ENCODE results near the gene ZFP64. TPM values are rescaled to one million over a fixed set of nuclear protein-coding genes. Genes with fewer than 3 reads are reported as not detected.

The ZFP64 gene
- total and polyA plus RNA-seq, 5 donors from 2014 or later = 6.7 to 14.9 (median 8.3) TPM

DNA sequence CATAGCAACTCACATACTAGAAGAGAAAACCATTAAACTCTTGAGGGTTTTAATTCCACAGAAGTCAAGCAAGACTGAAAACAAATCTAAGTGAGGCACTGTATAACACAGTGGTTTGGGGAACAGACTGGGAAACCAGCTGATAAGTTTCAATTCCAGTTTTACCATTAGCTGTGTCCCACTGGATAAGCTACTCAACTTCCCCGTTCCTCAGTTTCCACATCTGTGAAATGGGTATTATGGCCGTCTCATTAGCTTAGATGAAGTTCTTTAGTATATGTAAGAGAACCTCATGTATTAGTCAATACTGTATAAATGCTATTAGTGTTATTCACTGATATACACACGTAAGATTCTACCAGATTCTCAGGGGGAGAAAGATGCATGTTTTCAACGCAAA is 89.0 kb downstream of the ZFP64 start:
- Mint-ChIP-seq H3K27ac (no peak overlapping the region), H3K36me3 (peaks cover 9% of the 10 kb centered on the region), H3K4me3 (no peak overlapping the region), H3K4me1 (peaks cover 0 to 26% (median 12%) of the 10 kb centered on the region in 4 donors), H3K9me3 (no peaks in the 10 kb centered on the region), H3K27me3 (peaks cover 48% of the 10 kb centered on the region)
- H3K9me3 ChIP-seq (ENCODE audit: control insufficient read depth in 2 of 2, low read length in 2 of 2) = no peaks in the 10 kb centered on the region
- no peak overlapping the region for H3K27ac ChIP-seq (ENCODE audit: insufficient read depth, low read length, poor library complexity, severe bottlenecking)
- H3K27me3 ChIP-seq (ENCODE audit: control insufficient read depth, insufficient read depth, low read length) = peaks cover 6% of the 10 kb centered on the region
- no peaks in the 10 kb centered on the region for H3K36me3 ChIP-seq (ENCODE audit: control insufficient read depth, insufficient read depth, low read length)
- peaks cover 17% of the 10 kb centered on the region for H3K4me1 ChIP-seq (ENCODE audit: control insufficient read depth, insufficient read depth, low read length, poor library complexity, severe bottlenecking)
- DNase-seq = no peak
- H3K4me3 ChIP-seq (ENCODE audit: low read depth, low read length) = no peak overlapping the region
- ATAC-seq (ENCODE audit: low read depth in 2 of 2) = no peak

DNA sequence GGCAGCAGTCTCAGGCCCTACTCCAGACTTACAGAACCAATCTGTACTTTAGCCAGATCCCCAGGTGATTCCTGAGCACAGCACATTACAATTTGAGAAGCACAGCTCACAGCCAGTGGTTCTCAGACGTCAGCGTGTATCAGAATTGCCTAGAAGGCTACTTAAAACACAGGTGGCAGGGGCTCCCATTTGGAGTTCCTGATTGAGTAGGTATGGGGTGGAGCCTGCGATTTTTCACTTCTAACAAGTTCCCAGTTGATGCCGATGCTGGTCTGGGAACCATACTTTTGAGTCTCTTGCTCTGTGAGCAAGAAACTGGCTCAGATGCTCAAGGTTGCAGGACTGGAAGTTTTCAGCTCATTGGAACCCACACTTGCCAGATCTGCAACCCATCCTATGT is 89.5 kb downstream of the ZFP64 start:
- H3K27ac ChIP-seq (ENCODE audit: insufficient read depth, low read length, poor library complexity, severe bottlenecking) = no peak overlapping the region
- no peaks in the 10 kb centered on the region for H3K9me3 ChIP-seq (ENCODE audit: control insufficient read depth in 2 of 2, low read length in 2 of 2)
- H3K4me3 ChIP-seq (ENCODE audit: low read depth, low read length) = no peak overlapping the region
- peaks cover 6% of the 10 kb centered on the region for H3K27me3 ChIP-seq (ENCODE audit: control insufficient read depth, insufficient read depth, low read length)
- peaks cover 17% of the 10 kb centered on the region for H3K4me1 ChIP-seq (ENCODE audit: control insufficient read depth, insufficient read depth, low read length, poor library complexity, severe bottlenecking)
- Mint-ChIP-seq H3K4me1 (peaks cover 0 to 26% (median 12%) of the 10 kb centered on the region in 4 donors), H3K27me3 (peaks cover 46% of the 10 kb centered on the region), H3K9me3 (no peaks in the 10 kb centered on the region), H3K36me3 (peaks cover 6% of the 10 kb centered on the region), H3K4me3 (no peak overlapping the region), H3K27ac (no peak overlapping the region)
- H3K36me3 ChIP-seq (ENCODE audit: control insufficient read depth, insufficient read depth, low read length) = no peaks in the 10 kb centered on the region
- ATAC-seq (ENCODE audit: low read depth in 2 of 2) (no peak), DNase-seq (no peak)
